HG03159 (cell line): ENCODE results near the gene KCNH2.

Source experiments
- ATAC-seq: cut with Tn5 transposase; IDR thresholded peaks from one replicate; pipeline ENCODE4 v1.9.1; 2021; ENCODE audit warnings: mild to moderate bottlenecking, moderate library complexity; ENCODE audit not compliant: unreplicated experiment

Gene KCNH2

DNA sequence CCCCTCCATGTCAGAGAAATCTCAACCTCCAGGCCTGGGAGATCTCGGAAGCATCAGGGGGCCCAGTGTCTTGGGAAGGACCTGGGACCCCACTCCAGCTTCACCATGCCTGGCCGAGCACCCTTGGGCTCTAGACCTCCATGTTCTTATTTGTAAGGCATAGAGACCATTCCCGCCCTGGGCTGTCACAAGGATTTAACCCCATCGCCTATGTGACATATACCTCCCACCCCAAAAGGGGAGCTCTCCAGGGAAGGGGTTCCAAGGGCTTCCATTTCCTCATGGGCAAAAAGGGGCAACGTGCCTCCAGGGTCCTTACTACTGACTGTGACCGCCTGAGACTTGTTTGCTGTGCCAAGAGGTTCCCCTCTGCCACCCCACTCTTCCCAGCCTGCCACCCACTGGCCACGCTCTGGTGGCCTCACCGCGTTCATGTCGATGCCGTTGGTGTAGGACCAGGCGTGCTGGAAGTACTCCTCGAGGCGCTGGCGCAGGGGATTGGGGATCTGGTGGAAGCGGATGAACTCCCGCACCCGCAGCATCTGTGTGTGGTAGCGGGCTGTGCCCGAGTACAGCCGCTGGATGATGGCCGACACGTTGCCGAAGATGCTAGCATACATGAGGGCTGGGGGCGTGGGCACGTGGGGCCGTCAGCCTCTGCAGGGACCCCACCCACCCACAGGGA, 27.5 kb downstream of the KCNH2 start:
- ATAC-seq, result no peak

DNA sequence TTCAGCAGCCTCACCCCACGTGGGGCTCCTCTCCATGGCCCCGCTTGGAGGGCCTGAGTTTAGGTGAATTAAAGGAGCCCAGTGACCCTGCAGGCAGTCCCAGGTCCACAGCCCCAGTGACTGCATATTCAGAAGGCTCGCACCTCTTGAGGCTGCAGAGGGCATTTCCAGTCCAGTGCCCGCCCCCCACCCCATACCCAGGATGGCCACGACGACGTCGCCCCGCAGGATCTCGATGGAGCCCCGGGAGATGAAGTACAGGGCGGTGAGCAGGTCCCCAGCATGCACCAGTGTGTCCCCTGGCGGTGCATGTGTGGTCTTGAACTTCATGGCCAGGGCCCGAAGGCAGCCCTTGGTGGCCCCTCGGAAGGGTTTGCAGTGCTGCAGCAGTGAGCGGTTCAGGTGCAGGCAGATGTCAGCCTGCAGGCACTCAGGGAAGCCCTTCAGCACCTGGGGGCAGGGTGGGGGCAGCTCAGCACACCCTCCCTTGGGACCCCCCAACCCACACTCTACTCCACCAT, 28.1 kb downstream of the KCNH2 start:
- ATAC-seq, result no peak

GRCh38 chr7:150949564-150949963, 28.6 kb downstream of the KCNH2 start:
- no peak for ATAC-seq

- ATAC-seq, result no peak
Measured at GRCh38 chr7:150948791-150949251, 29.3 kb downstream of the KCNH2 start.

DNA sequence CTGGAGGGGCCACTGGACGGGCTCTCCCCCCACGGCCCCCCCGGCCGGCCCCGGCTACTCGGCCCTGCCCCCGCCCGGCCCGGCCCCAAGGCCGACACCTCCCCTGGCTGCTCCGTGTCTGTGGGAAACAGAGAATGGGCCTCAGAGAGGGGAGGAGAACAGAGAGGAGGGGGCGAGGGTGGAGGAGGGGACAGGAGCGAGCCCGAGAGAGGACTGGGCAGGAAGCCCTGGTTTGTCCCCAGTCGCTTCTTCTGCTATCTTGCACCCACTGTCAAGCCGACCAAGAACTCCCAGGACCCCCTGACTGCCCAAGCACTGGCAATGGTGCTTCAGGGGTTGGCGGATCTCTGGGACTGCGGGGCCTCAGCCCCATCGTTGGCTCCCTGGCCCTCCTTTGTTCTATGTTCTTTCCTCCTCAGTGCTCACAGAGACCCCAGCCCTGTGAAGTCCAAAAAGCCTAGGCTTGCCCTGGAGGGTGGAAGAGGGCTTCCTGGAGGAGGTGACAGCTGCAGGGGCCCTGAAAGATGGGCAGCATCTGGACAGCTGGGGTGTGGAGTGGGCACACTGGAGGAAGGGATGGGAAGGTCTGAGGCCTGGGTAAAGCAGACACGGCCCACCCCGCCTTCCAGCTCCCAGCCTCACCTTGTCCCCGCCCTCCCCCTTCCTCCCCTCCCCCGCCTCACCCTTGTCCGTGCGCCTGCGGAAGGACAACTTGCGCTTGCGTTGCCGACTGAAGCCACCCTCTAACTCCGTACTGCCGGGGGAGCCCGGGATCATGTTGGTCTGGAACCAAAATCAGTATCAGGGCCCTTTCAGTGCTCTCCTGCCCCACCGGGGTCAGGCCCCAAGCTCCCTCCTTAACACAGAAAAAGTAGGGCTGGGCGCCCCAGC, 30.1 kb downstream of the KCNH2 start:
- no peak for ATAC-seq

DNA sequence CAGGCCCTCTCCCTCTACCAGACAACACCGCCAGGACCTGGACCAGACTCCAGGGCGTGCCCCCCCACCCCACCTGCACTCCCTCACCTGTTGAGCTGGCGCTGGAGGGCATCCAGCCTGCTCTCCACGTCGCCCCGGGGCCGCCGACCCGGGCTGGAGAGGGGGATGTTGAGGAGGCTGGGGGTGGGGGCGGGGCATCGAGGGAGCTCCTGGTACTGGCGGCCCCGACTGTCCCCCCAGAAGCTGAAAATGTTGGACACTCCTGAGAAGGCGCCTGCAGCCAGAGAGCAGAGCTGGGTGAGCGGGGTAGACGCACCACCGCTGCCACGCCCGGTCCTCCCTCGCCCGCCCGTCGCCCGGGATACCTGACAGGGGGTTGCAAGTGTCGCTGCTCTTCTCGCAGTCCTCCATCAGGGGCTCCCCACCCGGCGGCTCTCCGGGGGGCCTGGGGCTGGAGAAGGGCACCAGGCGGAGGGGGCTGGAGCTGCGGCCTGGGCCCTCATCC, 30.8 kb downstream of the KCNH2 start:
- no peak for ATAC-seq

DNA sequence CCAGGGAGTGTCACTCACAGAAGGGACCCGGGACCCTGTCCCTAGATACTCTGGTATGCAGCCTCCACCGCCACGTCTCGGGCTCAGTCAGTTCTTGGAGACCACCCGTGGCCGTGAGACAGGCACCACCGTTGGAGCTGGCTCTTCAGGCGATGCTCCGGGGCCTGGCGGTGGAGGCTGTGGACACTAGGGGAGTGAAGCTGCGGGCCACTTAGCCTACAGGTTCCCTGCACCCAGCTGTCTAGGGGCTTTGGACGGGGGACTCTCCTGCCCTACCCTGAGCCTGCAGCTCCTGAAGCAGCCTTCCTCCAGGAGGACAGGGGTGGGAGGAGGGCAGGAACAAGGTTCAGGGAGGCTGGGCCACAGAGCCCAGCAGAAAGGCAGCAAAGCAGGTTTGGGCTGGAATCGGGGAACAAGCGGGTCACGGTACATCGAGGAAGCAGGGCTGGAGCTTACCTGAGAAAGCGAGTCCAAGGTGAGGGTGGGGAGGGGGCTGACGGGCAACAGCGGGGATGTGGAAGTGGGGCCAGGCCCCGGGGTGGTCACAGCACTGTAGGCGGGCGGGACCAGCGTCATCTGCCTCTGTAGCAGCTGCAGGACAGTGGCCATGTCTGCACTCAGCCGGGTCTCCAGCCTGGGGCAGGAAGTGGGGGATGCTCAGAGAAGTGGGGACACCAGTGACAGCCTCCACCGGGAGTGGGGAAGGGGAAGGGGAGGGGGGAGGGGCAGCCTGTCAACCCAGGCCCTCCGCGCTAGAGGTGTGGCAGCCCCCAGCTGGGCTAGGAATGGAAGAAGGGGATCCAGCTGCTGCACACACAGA, 31.5 kb downstream of the KCNH2 start:
- no peak for ATAC-seq

GRCh38 chr7:150945853-150946420, 32.2 kb downstream of the KCNH2 start:
- no peak for ATAC-seq

- no peak for ATAC-seq
Measured at GRCh38 chr7:150945171-150945852, 32.8 kb downstream of the KCNH2 start.

GRCh38 chr7:150944066-150945042, 33.8 kb downstream of the KCNH2 start:
- ATAC-seq, result no peak

- ATAC-seq, result no peak
Measured at GRCh38 chr7:150943453-150943814, 34.7 kb downstream of the KCNH2 start.

DNA sequence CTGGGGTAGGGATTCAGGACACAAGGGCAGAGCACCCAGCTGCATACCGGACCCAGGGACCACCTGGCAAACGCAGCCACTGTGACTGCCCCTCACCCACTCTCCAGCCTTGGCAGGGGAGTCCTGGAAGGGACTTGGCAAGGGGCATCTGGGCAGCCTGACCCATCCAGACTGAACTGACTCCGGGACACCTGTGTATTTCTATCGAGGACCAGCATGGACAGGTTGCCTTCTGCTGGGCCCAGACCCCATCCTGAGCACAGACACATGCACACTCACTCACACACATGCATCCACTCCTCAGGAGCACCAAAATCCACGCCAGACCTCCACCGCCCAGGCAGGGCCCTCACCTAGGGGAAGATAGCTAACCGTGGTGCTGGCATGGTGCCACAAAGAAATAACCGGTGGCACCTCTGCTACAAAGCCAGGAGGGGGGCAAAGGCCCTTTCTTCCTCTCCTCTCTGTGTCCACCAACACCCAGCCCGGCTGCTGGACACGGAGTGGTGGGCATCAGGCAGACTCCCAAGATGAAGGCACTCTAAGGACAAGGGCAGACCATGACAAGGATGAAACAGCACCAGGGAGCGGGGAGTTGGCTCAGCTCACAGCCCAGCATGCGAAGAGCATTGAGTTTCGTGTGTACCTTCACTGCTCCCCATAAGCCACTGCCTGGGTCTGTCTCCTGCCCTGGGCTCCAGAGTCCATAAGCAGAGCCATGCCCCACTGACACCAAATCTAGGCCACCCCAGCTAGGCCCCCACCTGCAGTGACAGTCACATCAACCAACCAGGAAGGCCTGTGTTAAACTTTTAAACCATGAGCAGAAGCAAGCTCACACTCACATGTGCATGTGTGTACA, 35.3 kb downstream of the KCNH2 start:
- no peak for ATAC-seq

- no peak for ATAC-seq
Measured at GRCh38 chr7:150942001-150942590, 36.0 kb downstream of the KCNH2 start.

- no peak for ATAC-seq
Measured at GRCh38 chr7:150941351-150942000, 36.6 kb downstream of the KCNH2 start.

DNA sequence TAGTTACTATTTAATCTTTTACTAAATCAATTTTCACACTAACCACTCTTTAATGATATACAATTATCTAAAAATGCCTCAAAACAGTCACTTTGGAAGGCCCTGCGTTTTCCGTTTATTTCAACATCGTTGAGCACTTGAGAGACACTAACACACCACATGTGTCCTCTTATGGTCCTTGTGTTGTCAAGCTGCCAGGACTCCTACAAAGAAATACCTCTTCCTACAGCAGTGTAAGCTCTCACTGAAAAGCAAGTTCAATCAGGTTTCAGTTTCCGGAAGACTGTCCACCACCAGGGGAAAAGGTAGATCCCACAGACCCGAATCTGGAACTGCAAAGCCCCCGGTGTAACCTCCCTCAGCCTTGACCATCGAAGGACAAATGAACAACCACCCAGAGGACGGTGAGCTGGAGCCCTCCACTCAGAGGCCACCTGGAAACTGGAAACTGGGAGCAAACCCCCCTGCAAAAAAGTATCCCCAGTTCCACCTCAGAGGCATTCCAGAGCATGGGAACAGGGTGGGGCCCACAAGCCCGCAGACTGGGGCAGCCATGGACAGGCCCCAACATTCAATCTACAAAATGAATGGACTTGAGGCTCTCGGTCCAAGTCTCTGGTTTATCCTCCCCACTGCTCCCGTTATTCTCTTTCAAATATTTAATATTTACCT, 37.6 kb downstream of the KCNH2 start:
- no peak for ATAC-seq

GRCh38 chr7:150939466-150939865, 38.7 kb downstream of the KCNH2 start:
- no peak for ATAC-seq
